HG03159 (cell line): ENCODE data around the gene RAB28.

Experiments
- ATAC-seq: cut with Tn5 transposase; IDR thresholded peaks from one replicate; pipeline ENCODE4 v1.9.1; 2021; ENCODE audit warnings: mild to moderate bottlenecking, moderate library complexity; ENCODE audit not compliant: unreplicated experiment

The RAB28 gene

GRCh38 chr4:13484122-13484748 lies at the start of gene RAB28:
Gene RAB28 (minus strand): TSS chr4:13484340.
- peak; percentile 96 for ATAC-seq

GRCh38 chr4:13531625-13531998 lies 47.5 kb upstream of the RAB28 start:
- no peak for ATAC-seq

GRCh38 chr4:13530823-13531624 lies 46.9 kb upstream of the RAB28 start:
- ATAC-seq = no peak

- ATAC-seq = no peak
Measured at GRCh38 chr4:13529128-13529919, 45.2 kb upstream of the RAB28 start.

GRCh38 chr4:13528821-13529127 lies 44.6 kb upstream of the RAB28 start:
- no peak for ATAC-seq

- peak; percentile 73 for ATAC-seq
Measured at GRCh38 chr4:13527981-13528820, 44.1 kb upstream of the RAB28 start.

- ATAC-seq = no peak
Measured at GRCh38 chr4:13527192-13527980, 43.2 kb upstream of the RAB28 start.

- no peak for ATAC-seq
Measured at GRCh38 chr4:13526658-13527057, 42.5 kb upstream of the RAB28 start.

GRCh38 chr4:13525606-13526281 lies 41.6 kb upstream of the RAB28 start:
- no peak for ATAC-seq

- no peak for ATAC-seq
Measured at GRCh38 chr4:13524504-13525243, 40.5 kb upstream of the RAB28 start.

- no peak for ATAC-seq
Measured at GRCh38 chr4:13523591-13524503, 39.7 kb upstream of the RAB28 start.

GRCh38 chr4:13523105-13523477 lies 39.0 kb upstream of the RAB28 start:
- no peak for ATAC-seq

- no peak for ATAC-seq
Measured at GRCh38 chr4:13522282-13523104, 38.4 kb upstream of the RAB28 start.

GRCh38 chr4:13521047-13521446 lies 36.9 kb upstream of the RAB28 start:
- no peak for ATAC-seq

- ATAC-seq = no peak
Measured at GRCh38 chr4:13516315-13516860, 32.2 kb upstream of the RAB28 start.

GRCh38 chr4:13515268-13515667 lies 31.1 kb upstream of the RAB28 start:
- no peak for ATAC-seq

GRCh38 chr4:13514722-13515121 lies 30.6 kb upstream of the RAB28 start:
- no peak for ATAC-seq
